GM18861 (cell line): ENCODE results near the gene GRK5.
A peak's percentile ranks its signal among the peaks of the same experiment; 100 is the strongest.
"Not testable (repeated sequence)": the region's sequence is repeated elsewhere in the genome, so short reads cannot be mapped to it uniquely, and the experiment has no call there.

Experiments used
- ATAC-seq: cut with Tn5 transposase; IDR thresholded peaks from one replicate; pipeline ENCODE4 v1.9.1; 2021; ENCODE audit not compliant: unreplicated experiment

GRK5 gene

GRCh38 chr10:119248184-119248583 lies 40.8 kb downstream of the GRK5 start:
- ATAC-seq, result no peak

GRCh38 chr10:119248681-119249080 lies 41.3 kb downstream of the GRK5 start:
- ATAC-seq, result no peak

GRCh38 chr10:119250641-119251314 lies 43.4 kb downstream of the GRK5 start:
- no peak for ATAC-seq

GRCh38 chr10:119251315-119251708 lies 43.9 kb downstream of the GRK5 start:
- ATAC-seq, result no peak

- ATAC-seq, result no peak
Measured at GRCh38 chr10:119252051-119252465, 44.7 kb downstream of the GRK5 start.

GRCh38 chr10:119252470-119253151 lies 45.2 kb downstream of the GRK5 start:
- no peak for ATAC-seq

- no peak for ATAC-seq
Measured at GRCh38 chr10:119253433-119254174, 46.2 kb downstream of the GRK5 start.

- ATAC-seq, result no peak
Measured at GRCh38 chr10:119254335-119254734, 47.0 kb downstream of the GRK5 start.

GRCh38 chr10:119256030-119256429 lies 48.7 kb downstream of the GRK5 start:
- ATAC-seq, result no peak

- no peak for ATAC-seq
Measured at GRCh38 chr10:119256897-119257296, 49.5 kb downstream of the GRK5 start.

- ATAC-seq, result no peak
Measured at GRCh38 chr10:119257899-119258419, 50.6 kb downstream of the GRK5 start.

GRCh38 chr10:119259345-119259744 lies 52.0 kb downstream of the GRK5 start:
- ATAC-seq, result no peak

- not testable (repeated sequence) for ATAC-seq
Measured at GRCh38 chr10:119261016-119261415, 53.6 kb downstream of the GRK5 start.

GRCh38 chr10:119263951-119264617 lies 56.7 kb downstream of the GRK5 start:
- ATAC-seq, result no peak

- ATAC-seq, result no peak
Measured at GRCh38 chr10:119265691-119266090, 58.3 kb downstream of the GRK5 start.

- ATAC-seq, result no peak
Measured at GRCh38 chr10:119267384-119267783, 60.0 kb downstream of the GRK5 start.

- ATAC-seq, result no peak
Measured at GRCh38 chr10:119268428-119268827, 61.1 kb downstream of the GRK5 start.

GRCh38 chr10:119268871-119269506 lies 61.6 kb downstream of the GRK5 start:
- ATAC-seq, result peak; percentile 80

GRCh38 chr10:119269737-119270136 lies 62.4 kb downstream of the GRK5 start:
- no peak for ATAC-seq

- peak; percentile 63 for ATAC-seq
Measured at GRCh38 chr10:119270762-119271366, 63.5 kb downstream of the GRK5 start.
